Activated naive CD4-positive, alpha-beta T cell treated with anti-CD3 and anti-CD28 coated beads, Interleukin-2, amount 50 U/mL, for 72 hours (primary cell): ENCODE data around the gene UBE2L6. TPM values are rescaled to one million over a fixed set of nuclear protein-coding genes. Genes with fewer than 3 reads are reported as not detected.
A peak's percentile ranks its signal among the peaks of the same experiment; 100 is the strongest.

Experiments used
- ATAC-seq, 2 donors: fragments of 150-1000 bp; cut with Tn5 transposase; 2 replicates each; pipeline ENCODE4 v1.10.0; 2021; ENCODE audit warnings: mild to moderate bottlenecking in 2 of 2, moderate library complexity in 2 of 2
- DNase-seq, 2 donors: peaks; one replicate each; pipeline ENCODE4 v3.0.0; 2021 to 2022; ENCODE audit warnings: low spot score in 2 of 2
- H3K27ac Mint-ChIP-seq, 2 donors: one replicate each; pipeline ENCODE4 v1.8.0; 2022; ENCODE audit warnings: mild to moderate bottlenecking in 2 of 2, mixed read lengths in 2 of 2
- H3K36me3 Mint-ChIP-seq, 2 donors: one replicate each; pipeline ENCODE4 v1.8.0; 2022; ENCODE audit warnings: mixed read lengths in 2 of 2
- H3K9me3 Mint-ChIP-seq, 2 donors: one replicate each; pipeline ENCODE4 v1.8.0; 2022; ENCODE audit warnings: mixed read lengths in 2 of 2
- total RNA-seq, 2 donors: library from RNA; stranded (reverse); gene quantifications; one replicate each; pipeline ENCODE4 v1.2.3, GENCODE V29; 2022

UBE2L6 gene
- total RNA-seq, 2 donors from 2014 or later, result 122 to 188 TPM

GRCh38 chr11:57585301-57585700 lies 17.8 kb upstream of the UBE2L6 start:
- Mint-ChIP-seq H3K36me3 (no peaks in the 10 kb centered on the region), H3K9me3 (no peaks in the 10 kb centered on the region), H3K27ac (peak overlapping the region in 1 of 2 donors; percentile 51)
- DNase-seq, result no peak
- ATAC-seq, result no peak

- Mint-ChIP-seq H3K27ac (no peak overlapping the region), H3K9me3 (no peaks in the 10 kb centered on the region), H3K36me3 (no peaks in the 10 kb centered on the region)
- DNase-seq (no peak), ATAC-seq (no peak)
Observed at GRCh38 chr11:57584341-57584740, 16.9 kb upstream of the UBE2L6 start.

GRCh38 chr11:57574061-57574460 lies 6.6 kb upstream of the UBE2L6 start:
- H3K9me3 Mint-ChIP-seq, result no peaks in the 10 kb centered on the region

GRCh38 chr11:57571606-57572005 lies 4.1 kb upstream of the UBE2L6 start:
- no peaks in the 10 kb centered on the region for H3K9me3 Mint-ChIP-seq
- H3K36me3 Mint-ChIP-seq, result peaks cover 11 to 13% of the 10 kb centered on the region in 2 donors
- ATAC-seq (no peak), DNase-seq (no peak)
- H3K27ac Mint-ChIP-seq, result peak overlapping the region; percentile 36 to 46

More at GRCh38 chr11:57574061-57574460, 6.6 kb upstream of the UBE2L6 start:
- no peak for ATAC-seq
- Mint-ChIP-seq H3K27ac (no peak overlapping the region), H3K36me3 (no peaks in the 10 kb centered on the region)
- DNase-seq, result no peak

- Mint-ChIP-seq H3K27ac (peak overlapping the region; percentile 97 to 100), H3K36me3 (peaks cover 22 to 38% of the 10 kb centered on the region in 2 donors), H3K9me3 (no peaks in the 10 kb centered on the region)
- ATAC-seq (peak; percentile 46 to 79), DNase-seq (peak; percentile 86 to 96)
Observed at GRCh38 chr11:57568330-57568766, 876 bp upstream of the UBE2L6 start.

GRCh38 chr11:57566905-57567514 lies 462 bp downstream of the UBE2L6 start:
- ATAC-seq, result peak; percentile 6 to 15
- H3K9me3 Mint-ChIP-seq, result no peaks in the 10 kb centered on the region

GRCh38 chr11:57566005-57566904 lies 1.2 kb downstream of the UBE2L6 start:
- ATAC-seq, result peak; percentile 40 to 59
- no peaks in the 10 kb centered on the region for H3K9me3 Mint-ChIP-seq
- peak in 1 of 2 donors; percentile 35 for DNase-seq
- H3K27ac Mint-ChIP-seq, result peak overlapping the region; percentile 100
- peaks cover 22 to 39% of the 10 kb centered on the region in 2 donors for H3K36me3 Mint-ChIP-seq

More at GRCh38 chr11:57566905-57567514, 462 bp downstream of the UBE2L6 start:
- Mint-ChIP-seq H3K27ac (peak overlapping the region; percentile 100), H3K36me3 (peaks cover 22 to 38% of the 10 kb centered on the region in 2 donors)
- DNase-seq, result peak in 1 of 2 donors; percentile 65

- no peaks in the 10 kb centered on the region for H3K9me3 Mint-ChIP-seq
- ATAC-seq, result no peak
- peaks cover 17 to 44% of the 10 kb centered on the region in 2 donors for H3K36me3 Mint-ChIP-seq
- no peak for DNase-seq
- no peak overlapping the region for H3K27ac Mint-ChIP-seq
Observed at GRCh38 chr11:57562596-57562995, 4.9 kb downstream of the UBE2L6 start.

- DNase-seq, result no peak
- no peaks in the 10 kb centered on the region for H3K9me3 Mint-ChIP-seq
- no peak for ATAC-seq
- H3K27ac Mint-ChIP-seq, result no peak overlapping the region
- peaks cover 0 to 27% of the 10 kb centered on the region in 2 donors for H3K36me3 Mint-ChIP-seq
Observed at GRCh38 chr11:57560146-57560545, 7.3 kb downstream of the UBE2L6 start.

GRCh38 chr11:57556041-57556440 lies 11.4 kb downstream of the UBE2L6 start:
- Mint-ChIP-seq H3K36me3 (peaks cover 0 to 8% of the 10 kb centered on the region in 2 donors), H3K27ac (no peak overlapping the region), H3K9me3 (no peaks in the 10 kb centered on the region)
- ATAC-seq (no peak), DNase-seq (no peak)

- no peak for DNase-seq
- no peak for ATAC-seq
- Mint-ChIP-seq H3K9me3 (no peaks in the 10 kb centered on the region), H3K27ac (peak overlapping the region in 1 of 2 donors; percentile 23), H3K36me3 (peaks cover 0 to 7% of the 10 kb centered on the region in 2 donors)
Observed at GRCh38 chr11:57555393-57555792, 12.1 kb downstream of the UBE2L6 start.

- DNase-seq (no peak), ATAC-seq (no peak)
- H3K36me3 Mint-ChIP-seq, result peaks cover 0 to 14% of the 10 kb centered on the region in 2 donors
- no peaks in the 10 kb centered on the region for H3K9me3 Mint-ChIP-seq
- peak overlapping the region in 1 of 2 donors; percentile 44 for H3K27ac Mint-ChIP-seq
Observed at GRCh38 chr11:57552479-57552878, 15.0 kb downstream of the UBE2L6 start.

GRCh38 chr11:57551941-57552340 lies 15.5 kb downstream of the UBE2L6 start:
- no peaks in the 10 kb centered on the region for H3K9me3 Mint-ChIP-seq
- DNase-seq (no peak), ATAC-seq (no peak)
- H3K36me3 Mint-ChIP-seq, result peaks cover 0 to 14% of the 10 kb centered on the region in 2 donors
- peak overlapping the region in 1 of 2 donors; percentile 24 for H3K27ac Mint-ChIP-seq

GRCh38 chr11:57549983-57550382 lies 17.5 kb downstream of the UBE2L6 start:
- ATAC-seq (no peak), DNase-seq (no peak)
- Mint-ChIP-seq H3K27ac (no peak overlapping the region), H3K36me3 (peaks cover 0 to 14% of the 10 kb centered on the region in 2 donors), H3K9me3 (no peaks in the 10 kb centered on the region)

GRCh38 chr11:57547854-57548377 lies 19.6 kb downstream of the UBE2L6 start:
- ATAC-seq (peak; percentile 28 to 54), DNase-seq (no peak)
- Mint-ChIP-seq H3K9me3 (no peaks in the 10 kb centered on the region), H3K36me3 (peaks cover 0 to 14% of the 10 kb centered on the region in 2 donors), H3K27ac (peak overlapping the region; percentile 36 to 82)

GRCh38 chr11:57546869-57547475 lies 20.5 kb downstream of the UBE2L6 start:
- Mint-ChIP-seq H3K9me3 (no peaks in the 10 kb centered on the region), H3K36me3 (peaks cover 0 to 14% of the 10 kb centered on the region in 2 donors), H3K27ac (peak overlapping the region; percentile 82 to 90)
- peak; percentile 34 to 82 for ATAC-seq
- DNase-seq, result no peak
